Measurements from ENCODE around the gene OLFML2A. TPM values are rescaled to one million over a fixed set of nuclear protein-coding genes. Genes with fewer than 3 reads are reported as not detected.

The OLFML2A gene
- total and polyA plus RNA-seq, 2 of the 13 experiments (the other 11 are each of a cell fraction or from before 2014, with no cell fraction given), result 0.01 to 0.02 TPM

DNA sequence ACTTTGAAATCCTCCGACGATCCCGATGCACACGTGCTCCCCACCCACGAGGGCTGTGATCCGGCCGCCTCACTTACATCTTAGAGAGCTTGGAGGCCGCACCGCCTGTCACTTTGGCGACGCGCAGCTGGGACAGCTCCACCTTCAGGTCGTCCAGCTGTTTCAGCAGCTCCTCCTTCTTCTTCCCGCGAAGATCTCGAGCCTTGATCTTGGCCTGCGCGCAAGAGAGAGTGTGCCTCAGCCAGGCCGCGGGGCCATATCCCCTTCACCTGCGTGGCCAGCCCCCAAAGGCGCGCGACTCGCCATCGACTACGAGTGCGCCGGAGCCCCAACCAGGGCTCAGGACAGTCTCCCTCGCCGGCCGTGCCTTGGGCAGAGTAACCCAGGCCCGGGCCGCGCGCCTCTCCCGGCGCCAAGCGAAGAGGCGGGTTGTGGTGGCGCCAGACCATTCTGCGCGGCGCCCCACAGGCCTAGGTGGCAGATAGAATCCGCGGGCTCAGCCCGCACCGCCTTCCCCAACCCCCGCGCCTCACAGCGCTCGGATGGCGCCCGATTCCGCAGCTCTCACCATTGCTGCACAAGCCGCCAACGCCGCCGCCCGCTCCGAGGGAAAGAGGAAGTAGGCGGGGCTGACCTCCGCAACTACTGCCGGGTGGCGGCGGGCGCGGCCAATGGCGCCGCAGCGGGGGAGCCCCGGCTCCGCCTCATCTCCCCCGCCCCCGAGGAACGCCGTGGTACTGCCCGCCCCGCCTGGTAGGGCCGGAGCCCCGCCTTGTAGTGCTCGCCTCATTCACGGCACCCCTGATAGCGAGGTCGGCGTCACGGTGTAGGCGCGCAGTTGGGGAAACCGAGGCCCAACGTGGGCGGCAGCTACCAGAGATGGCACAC lies 84.7 kb downstream of the OLFML2A start, which contains the start of the genes ARPC5L and RPL35 (continued):
- TF ChIP-seq, protein P1, sequence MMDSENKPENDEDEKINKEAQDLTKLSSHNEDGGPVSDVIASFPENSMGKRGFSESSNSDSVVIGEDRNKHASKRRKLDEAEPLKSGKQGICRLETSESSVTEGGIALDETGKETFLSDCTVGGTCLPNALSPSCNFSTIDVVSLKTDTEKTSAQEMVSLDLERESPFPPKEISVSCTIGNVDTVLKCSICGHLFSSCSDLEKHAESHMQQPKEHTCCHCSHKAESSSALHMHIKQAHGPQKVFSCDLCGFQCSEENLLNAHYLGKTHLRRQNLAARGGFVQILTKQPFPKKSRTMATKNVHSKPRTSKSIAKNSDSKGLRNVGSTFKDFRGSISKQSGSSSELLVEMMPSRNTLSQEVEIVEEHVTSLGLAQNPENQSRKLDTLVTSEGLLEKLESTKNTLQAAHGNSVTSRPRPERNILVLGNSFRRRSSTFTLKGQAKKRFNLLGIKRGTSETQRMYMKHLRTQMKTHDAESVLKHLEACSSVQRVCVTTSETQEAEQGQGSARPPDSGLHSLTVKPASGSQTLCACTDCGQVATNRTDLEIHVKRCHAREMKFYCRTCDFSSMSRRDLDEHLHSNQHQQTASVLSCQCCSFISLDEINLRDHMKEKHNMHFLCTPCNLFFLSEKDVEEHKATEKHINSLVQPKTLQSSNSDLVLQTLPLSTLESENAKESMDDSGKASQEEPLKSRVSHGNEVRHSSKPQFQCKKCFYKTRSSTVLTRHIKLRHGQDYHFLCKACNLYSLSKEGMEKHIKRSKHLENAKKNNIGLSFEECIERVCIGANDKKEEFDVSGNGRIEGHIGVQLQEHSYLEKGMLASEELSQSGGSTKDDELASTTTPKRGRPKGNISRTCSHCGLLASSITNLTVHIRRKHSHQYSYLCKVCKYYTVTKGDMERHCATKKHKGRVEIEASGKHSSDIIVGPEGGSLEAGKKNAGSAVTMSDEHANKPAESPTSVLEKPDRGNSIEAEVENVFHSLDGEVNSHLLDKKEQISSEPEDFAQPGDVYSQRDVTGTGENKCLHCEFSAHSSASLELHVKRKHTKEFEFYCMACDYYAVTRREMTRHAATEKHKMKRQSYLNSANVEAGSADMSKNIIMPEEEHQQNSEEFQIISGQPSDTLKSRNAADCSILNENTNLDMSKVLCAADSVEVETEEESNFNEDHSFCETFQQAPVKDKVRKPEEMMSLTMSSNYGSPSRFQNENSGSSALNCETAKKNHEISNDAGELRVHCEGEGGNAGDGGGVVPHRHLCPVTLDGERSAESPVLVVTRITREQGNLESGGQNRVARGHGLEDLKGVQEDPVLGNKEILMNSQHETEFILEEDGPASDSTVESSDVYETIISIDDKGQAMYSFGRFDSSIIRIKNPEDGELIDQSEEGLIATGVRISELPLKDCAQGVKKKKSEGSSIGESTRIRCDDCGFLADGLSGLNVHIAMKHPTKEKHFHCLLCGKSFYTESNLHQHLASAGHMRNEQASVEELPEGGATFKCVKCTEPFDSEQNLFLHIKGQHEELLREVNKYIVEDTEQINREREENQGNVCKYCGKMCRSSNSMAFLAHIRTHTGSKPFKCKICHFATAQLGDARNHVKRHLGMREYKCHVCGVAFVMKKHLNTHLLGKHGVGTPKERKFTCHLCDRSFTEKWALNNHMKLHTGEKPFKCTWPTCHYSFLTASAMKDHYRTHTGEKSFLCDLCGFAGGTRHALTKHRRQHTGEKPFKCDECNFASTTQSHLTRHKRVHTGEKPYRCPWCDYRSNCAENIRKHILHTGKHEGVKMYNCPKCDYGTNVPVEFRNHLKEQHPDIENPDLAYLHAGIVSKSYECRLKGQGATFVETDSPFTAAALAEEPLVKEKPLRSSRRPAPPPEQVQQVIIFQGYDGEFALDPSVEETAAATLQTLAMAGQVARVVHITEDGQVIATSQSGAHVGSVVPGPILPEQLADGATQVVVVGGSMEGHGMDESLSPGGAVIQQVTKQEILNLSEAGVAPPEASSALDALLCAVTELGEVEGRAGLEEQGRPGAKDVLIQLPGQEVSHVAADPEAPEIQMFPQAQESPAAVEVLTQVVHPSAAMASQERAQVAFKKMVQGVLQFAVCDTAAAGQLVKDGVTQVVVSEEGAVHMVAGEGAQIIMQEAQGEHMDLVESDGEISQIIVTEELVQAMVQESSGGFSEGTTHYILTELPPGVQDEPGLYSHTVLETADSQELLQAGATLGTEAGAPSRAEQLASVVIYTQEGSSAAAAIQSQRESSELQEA (CRISPR knock-in tag; IDR thresholded peaks at IDR 0.05; ENCODE audit: not compliant biosample characterization), result no peak
- TF ChIP-seq AGO1 (IDR thresholded peaks at IDR 0.05; ENCODE audit: low read depth, low read length, poor library complexity, severe bottlenecking) (peak; percentile 65), KDM5B (CRISPR knock-in tag; IDR thresholded peaks at IDR 0.05; ENCODE audit: borderline replicate concordance) (peak; percentile 91; the same call in 1 of the 2 replicates), ZFP62 (CRISPR knock-in tag; IDR thresholded peaks at IDR 0.05) (no peak), KLF15 (CRISPR knock-in tag; IDR thresholded peaks at IDR 0.05; ENCODE audit: borderline replicate concordance) (peak; percentile 76), HIVEP1 (CRISPR knock-in tag; IDR thresholded peaks at IDR 0.05) (no peak), YEATS4 (CRISPR knock-in tag; IDR thresholded peaks at IDR 0.05; ENCODE audit: borderline replicate concordance) (peak; percentile 98), ZNF546 (CRISPR knock-in tag; conservative IDR thresholded peaks at IDR 0.05) (peak; percentile 95), RXRA (CRISPR knock-in tag; IDR thresholded peaks at IDR 0.05) (peak; percentile 50), ZNF552 (CRISPR knock-in tag; IDR thresholded peaks at IDR 0.05; ENCODE audit: borderline replicate concordance) (peak; percentile 59; the same call in 1 of the 2 replicates), PAF1 (CRISPR knock-in tag; IDR thresholded peaks at IDR 0.05) (no peak), AGO2 (optimal IDR thresholded peaks at IDR 0.05; ENCODE audit: low read depth, low read length) (peak; percentile 98)
- TF ChIP-seq, protein P2, sequence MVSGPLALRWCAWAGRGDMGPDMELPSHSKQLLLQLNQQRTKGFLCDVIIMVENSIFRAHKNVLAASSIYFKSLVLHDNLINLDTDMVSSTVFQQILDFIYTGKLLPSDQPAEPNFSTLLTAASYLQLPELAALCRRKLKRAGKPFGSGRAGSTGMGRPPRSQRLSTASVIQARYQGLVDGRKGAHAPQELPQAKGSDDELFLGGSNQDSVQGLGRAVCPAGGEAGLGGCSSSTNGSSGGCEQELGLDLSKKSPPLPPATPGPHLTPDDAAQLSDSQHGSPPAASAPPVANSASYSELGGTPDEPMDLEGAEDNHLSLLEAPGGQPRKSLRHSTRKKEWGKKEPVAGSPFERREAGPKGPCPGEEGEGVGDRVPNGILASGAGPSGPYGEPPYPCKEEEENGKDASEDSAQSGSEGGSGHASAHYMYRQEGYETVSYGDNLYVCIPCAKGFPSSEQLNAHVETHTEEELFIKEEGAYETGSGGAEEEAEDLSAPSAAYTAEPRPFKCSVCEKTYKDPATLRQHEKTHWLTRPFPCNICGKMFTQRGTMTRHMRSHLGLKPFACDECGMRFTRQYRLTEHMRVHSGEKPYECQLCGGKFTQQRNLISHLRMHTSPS (CRISPR knock-in tag; IDR thresholded peaks at IDR 0.05; ENCODE audit: low read depth), result peak; percentile 58; the same call in 1 of the 2 replicates
- TF ChIP-seq, protein P3, sequence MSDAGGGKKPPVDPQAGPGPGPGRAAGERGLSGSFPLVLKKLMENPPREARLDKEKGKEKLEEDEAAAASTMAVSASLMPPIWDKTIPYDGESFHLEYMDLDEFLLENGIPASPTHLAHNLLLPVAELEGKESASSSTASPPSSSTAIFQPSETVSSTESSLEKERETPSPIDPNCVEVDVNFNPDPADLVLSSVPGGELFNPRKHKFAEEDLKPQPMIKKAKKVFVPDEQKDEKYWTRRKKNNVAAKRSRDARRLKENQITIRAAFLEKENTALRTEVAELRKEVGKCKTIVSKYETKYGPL (CRISPR knock-in tag; IDR thresholded peaks at IDR 0.05), result no peak
- TF ChIP-seq, protein P4, sequence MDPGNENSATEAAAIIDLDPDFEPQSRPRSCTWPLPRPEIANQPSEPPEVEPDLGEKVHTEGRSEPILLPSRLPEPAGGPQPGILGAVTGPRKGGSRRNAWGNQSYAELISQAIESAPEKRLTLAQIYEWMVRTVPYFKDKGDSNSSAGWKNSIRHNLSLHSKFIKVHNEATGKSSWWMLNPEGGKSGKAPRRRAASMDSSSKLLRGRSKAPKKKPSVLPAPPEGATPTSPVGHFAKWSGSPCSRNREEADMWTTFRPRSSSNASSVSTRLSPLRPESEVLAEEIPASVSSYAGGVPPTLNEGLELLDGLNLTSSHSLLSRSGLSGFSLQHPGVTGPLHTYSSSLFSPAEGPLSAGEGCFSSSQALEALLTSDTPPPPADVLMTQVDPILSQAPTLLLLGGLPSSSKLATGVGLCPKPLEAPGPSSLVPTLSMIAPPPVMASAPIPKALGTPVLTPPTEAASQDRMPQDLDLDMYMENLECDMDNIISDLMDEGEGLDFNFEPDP (CRISPR knock-in tag; conservative IDR thresholded peaks at IDR 0.05), result no peak

All from HepG2 (cell line).